COLO668 (cell line): ENCODE measurements around the gene IQGAP3.

Experiments
- DNase-seq: peaks from one replicate; lab custom pipeline; 2025; ENCODE audit not compliant: unreplicated experiment; lab: John Stamatoyannopoulos, UW

The IQGAP3 gene

DNA sequence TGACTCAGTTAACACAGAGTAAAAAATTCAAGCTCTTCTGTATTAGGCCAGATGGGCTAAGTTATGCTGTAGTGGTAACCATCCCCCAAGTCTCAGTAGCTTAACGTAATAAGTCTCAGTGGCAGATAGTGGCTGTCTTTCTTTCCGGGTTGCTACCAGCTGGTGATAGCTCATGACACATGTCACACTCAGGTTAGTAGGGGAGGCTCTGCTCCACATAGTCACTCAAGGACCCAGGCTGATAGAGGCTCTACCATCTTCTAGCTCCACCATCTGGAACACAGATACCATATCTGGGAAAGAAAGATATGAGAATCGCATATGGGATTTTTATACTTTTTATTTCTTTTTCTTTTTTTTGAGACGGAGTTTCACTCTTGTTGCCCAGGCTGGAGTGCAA lies 55.5 kb downstream of the IQGAP3 start:
- DNase-seq, result no peak

- DNase-seq, result no peak
These were observed 56.4 kb downstream of the IQGAP3 start for GRCh38 chr1:156515956-156516355.

DNA sequence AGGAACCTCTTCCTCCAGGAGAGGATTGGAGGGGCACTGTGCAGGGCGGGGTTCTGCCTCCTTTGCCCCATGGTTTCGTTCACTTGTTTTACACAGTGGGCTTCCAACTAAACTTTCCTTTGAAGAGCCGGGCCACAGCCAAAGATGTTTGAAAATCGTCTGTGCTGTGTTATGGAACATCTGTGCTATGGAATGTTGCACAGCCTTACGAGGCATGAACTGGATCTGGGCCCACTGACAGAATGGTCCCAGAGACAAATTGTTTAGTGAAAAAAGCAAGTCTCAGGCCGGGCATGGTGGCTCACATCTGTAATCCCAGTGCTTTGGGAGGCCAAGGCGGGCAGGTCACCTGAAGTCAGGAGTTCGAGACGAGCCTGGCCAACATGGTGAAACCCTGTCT lies 59.2 kb downstream of the IQGAP3 start:
- DNase-seq, result no peak

- no peak for DNase-seq
These were observed 60.7 kb downstream of the IQGAP3 start for GRCh38 chr1:156511644-156512043.

DNA sequence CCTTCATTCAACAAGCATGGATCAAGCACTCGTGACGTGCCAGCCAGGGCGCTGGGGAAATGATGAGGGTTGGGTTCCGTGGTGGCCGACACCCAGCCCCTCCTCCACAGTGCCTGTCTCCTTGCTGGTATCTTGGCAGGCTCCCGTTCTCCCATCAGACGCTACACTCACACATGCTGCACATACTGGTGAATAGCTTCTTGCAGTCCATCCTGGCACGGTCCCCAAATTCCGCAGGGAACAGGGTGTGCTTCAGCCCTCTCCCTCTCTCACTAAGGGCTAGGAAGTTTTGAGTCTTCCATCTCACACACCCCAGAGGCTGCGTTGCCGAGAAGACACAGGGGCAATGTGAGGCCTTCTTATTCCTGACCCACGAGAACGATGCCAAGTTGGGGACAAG lies 61.7 kb downstream of the IQGAP3 start:
- DNase-seq, result no peak

GRCh38 chr1:156509424-156510034 lies 62.8 kb downstream of the IQGAP3 start:
- DNase-seq, result no peak

GRCh38 chr1:156508955-156509234 lies 63.5 kb downstream of the IQGAP3 start:
- DNase-seq, result no peak

GRCh38 chr1:156508205-156508954 lies 64.0 kb downstream of the IQGAP3 start:
- DNase-seq, result no peak

- DNase-seq, result no peak
These were observed 65.9 kb downstream of the IQGAP3 start for GRCh38 chr1:156506450-156506849.

GRCh38 chr1:156505679-156506298 lies 66.6 kb downstream of the IQGAP3 start:
- DNase-seq, result no peak

- peak; percentile 98 for DNase-seq
These were observed 67.3 kb downstream of the IQGAP3 start for GRCh38 chr1:156504821-156505678.

- DNase-seq, result peak; percentile 56
These were observed 67.9 kb downstream of the IQGAP3 start for GRCh38 chr1:156504438-156504813.

- no peak for DNase-seq
These were observed 68.5 kb downstream of the IQGAP3 start for GRCh38 chr1:156503698-156504437.

GRCh38 chr1:156502894-156503697 lies 69.3 kb downstream of the IQGAP3 start:
- no peak for DNase-seq

DNA sequence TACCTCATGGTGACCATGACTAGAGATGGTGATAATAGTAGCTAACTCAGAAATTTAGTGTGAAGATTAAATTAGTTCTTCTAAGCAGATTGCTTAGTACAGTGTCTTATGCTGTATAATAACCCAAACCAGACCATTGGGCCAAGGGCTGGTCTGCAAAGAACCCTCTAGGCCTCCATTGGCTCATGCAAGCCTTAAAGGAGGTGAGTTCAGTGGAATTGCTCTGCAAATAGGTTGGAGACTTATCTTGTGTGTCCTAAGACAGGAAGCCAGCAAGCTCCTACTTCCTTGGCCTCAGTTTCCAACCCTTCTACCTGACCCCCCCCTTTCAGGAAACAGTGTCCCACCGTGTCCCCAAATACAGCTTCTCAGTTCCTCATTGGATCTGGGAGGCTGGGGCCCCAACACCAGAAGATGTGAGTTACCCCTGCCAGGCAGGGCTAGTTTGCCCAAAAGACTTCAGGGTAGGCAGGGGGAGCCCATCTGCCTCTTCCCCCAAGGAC lies 69.9 kb downstream of the IQGAP3 start:
- DNase-seq, result no peak

GRCh38 chr1:156500793-156501506 lies 71.4 kb downstream of the IQGAP3 start:
- peak; percentile 99 for DNase-seq

GRCh38 chr1:156500543-156500792 lies 71.9 kb downstream of the IQGAP3 start, which contains the start of gene MEF2D:
Gene MEF2D (minus strand): TSS chr1:156500775. CDS start chr1:156483292, 17,483 bp downstream.
- DNase-seq, result no peak

- peak; percentile 50 for DNase-seq
These were observed 72.4 kb downstream of the IQGAP3 start for GRCh38 chr1:156499842-156500542.
